Activated T-helper 1 cell treated with Interleukin-2 at 50 U/mL for 16 hours (primary cell): ENCODE measurements around the gene COL6A1.

Experiments used
- DNase-seq: peaks from one replicate; pipeline ENCODE4 v3.0.0-alpha.2; 2020; ENCODE audit warnings: low read depth

The COL6A1 gene

DNA sequence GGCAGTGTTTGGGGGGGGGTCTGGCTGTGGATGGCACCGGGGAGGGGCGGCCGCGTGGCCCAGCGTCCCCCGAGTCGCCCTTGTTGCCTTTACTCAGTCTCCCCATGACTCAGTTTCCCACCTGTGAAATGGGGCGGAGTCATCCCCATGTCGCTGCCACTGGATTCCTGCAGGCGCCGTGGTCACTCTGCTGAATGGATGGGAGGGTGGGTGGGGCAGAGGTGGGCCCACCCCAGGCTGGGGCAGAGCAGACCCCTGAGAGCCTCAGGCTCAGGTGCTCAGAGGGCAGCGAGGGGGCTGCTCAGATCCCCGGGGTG lies 2.0 kb downstream of the COL6A1 start:
- no peak for DNase-seq

DNA sequence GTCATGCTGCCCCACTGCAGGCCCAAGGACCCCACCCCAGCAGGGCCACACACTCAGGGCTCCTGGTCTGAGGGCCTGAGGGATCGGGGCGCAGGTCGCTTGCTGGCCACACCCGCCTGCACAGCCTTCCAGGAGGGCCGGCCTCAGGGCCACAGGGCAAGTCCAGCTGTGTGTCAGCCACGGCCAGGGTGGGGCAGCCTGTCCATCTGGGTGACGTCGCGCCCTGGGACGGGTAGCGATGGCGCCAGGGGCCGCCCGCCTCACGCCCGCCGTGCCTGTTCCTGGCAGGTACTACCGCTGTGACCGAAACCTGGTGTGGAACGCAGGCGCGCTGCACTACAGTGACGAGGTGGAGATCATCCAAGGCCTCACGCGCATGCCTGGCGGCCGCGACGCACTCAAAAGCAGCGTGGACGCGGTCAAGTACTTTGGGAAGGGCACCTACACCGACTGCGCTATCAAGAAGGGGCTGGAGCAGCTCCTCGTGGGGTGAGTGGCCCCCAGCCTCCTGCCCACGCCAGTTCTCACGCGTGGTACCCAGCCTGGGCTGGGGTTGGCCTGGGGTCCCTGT lies 2.5 kb downstream of the COL6A1 start:
- no peak for DNase-seq

DNA sequence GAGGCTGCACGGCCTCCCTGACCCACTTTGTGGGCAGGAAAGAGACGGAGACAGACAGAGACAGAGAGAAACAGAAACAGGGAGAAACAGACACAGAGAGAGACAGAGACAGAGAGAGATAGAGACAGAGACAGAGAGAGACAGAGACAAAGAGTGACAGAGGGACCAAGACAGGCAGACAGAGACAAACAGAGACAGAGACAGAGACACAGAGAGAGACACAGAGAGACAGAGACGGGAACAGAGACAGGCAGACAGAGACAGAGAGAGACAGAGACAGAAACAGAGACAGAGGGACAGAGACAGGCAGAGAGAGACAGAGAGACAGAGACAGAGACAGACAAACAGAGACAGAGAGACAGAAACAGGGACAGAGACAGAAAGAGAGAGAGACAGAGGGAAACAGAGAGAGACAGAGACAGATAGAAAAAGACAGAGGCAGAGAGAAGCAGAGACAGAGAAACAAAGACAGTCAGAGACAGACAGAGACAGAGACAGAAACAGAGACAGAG lies 3.1 kb downstream of the COL6A1 start:
- no peak for DNase-seq

DNA sequence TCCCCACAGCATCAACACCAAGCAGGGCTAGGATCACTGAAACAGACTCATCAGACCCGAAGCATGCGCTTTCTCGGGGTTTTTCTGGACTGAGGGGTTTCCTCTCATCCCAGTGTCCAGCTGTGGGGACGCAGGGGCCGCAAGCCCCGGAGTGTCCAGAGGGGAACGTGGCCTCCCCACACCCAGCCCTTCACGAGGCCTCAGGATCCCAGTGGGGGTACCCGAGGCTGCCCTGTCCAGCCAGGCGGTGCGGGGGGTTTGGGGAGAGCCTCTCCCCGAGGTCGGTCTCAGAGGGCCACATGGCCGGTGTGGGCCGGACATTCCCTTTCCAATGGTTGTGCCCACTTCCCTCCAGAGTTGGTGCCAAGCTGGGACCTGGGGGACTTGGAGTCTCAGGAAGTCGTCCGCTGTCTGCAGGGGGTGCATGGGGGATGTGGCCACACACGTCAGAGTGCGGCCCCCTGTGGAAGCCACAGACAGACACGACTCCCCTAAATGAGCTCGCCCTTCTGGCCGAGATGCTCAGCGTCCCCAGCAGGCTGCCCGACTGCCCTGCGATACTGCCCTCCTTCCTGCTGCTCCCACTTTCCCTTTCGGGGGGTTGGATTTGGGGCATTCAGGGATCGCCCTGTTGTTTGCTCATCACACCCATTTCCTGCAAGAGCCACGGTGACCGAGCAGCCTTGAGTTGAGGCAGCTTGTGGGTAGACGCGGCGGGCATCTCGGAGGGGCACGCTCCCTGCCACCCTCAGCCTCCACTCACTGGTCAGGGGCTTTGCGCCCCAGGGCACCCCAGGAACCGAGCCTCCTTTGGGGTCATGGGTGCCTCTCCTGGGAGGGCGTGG lies 4.1 kb downstream of the COL6A1 start:
- no peak for DNase-seq

DNA sequence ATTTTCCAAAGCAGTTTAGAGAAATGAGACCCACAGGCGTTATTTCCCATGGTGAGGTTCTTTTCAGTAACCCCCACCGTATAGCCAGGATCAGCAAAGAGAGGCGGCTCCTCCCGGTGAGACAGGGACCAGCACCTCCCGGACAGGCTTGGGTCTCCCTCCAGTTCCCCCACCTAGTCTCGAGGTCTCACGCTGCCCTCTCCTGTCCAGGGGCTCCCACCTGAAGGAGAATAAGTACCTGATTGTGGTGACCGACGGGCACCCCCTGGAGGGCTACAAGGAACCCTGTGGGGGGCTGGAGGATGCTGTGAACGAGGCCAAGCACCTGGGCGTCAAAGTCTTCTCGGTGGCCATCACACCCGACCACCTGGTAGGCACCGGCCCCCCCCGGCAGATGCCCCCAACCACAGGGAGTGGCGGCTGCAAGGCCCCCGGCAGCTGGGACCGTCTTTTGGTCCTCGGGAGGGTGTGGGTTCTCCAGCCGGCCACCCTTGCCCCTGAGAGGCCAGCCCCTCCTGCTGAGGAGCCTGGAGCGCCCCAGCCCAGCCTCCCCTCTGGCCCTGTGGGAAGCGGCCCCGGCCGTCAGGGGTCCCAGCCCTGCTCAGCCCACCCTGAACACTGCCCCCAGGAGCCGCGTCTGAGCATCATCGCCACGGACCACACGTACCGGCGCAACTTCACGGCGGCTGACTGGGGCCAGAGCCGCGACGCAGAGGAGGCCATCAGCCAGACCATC lies 4.9 kb downstream of the COL6A1 start:
- DNase-seq, result no peak

DNA sequence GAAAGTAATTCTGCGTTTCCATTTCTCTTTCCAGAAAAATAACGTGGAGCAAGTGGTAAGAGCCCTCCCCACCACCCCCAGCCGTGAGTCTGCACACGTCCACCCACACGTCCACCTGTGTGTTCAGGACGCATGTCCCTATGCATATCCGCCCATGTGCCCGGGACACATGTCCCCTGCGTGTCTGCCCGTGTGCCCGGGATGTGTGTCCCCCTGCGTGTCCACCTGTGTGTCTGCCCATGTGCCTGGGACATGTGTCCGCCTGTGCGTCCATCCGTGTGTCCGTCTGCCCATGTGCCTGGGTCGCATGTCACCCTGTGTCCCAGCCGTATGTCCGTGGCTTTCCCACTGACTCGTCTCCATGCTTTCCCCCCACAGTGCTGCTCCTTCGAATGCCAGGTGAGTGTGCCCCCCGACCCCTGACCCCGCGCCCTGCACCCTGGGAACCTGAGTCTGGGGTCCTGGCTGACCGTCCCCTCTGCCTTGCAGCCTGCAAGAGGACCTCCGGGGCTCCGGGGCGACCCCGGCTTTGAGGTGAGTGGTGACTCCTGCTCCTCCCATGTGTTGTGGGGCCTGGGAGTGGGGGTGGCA lies 5.6 kb downstream of the COL6A1 start:
- no peak for DNase-seq

DNA sequence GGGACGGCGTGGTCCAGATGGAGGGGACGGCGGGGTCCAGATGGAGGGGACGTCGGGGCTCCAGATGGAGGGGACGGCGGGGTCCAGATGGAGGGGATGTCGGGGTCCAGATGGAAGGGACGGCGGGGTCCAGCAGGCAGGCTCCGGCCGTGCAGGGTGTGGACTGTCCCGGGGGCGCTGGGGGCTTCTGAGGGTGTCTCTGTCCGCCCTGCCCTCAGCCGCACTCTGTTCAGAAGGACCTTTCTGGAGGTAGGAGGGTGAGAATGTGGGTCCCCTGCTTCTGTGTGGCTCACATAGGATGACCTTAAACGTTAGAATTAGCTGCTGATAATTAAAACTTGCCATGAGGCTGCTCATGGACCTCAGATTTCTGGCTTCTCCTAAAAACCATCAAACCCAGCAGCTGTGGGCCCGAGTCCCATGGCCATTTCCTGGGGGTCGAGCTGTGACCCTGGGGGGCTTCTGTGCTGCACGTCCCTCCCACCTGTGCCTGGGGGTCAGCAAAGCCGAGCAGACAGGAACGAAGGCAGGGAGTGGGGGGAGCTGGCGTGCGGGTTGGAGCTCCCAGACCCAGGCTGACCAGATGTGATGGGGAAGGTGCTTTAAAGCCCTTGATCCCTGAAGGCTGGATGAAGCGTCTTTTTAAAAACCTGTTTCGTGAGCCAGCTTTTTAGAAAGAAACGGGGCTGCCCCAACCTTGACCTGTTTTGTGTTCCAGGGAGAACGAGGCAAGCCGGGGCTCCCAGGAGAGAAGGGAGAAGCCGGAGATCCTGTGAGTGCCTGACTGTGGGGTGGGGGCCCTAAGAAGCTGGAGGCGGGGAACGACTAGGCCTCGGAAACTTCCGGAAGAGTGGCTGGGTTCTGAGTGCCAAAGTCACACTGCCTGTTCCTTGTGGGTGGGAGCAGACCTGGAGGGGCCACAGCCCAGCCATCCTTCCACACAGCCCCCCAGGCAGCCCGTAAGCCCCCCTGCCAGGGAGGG lies 7.1 kb downstream of the COL6A1 start:
- no peak for DNase-seq

DNA sequence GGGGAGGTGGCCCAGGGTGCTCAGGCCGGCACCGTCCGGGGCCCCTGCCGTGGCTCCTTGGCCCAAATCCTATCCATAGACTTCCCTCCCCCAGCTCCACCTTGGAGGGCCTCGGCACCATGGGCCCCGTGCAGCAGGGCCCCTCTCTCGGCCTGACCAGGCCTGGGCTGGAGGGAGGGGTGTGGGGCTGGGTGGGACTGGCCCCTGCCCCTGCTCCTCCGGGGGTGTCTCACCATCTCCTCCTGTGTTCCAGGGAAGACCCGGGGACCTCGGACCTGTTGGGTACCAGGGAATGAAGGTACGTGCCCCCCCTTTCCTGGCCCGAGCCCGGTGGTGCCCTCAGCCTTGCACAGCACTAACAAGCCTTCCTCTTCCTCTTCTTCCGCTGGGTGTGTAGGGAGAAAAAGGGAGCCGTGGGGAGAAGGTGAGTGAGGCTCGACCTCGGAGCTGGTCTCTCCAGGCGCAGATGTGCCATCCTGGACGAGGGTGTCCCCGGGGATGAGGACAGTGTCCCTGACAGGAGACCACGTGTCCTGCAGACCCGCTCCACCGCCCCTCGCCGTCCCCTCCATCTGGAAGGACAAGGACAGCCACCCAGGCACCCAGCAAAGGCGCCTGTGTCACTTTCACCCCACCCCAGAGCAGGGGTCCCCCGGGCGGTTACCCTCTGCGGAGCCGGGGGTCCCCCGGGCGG lies 7.9 kb downstream of the COL6A1 start:
- DNase-seq, result no peak

DNA sequence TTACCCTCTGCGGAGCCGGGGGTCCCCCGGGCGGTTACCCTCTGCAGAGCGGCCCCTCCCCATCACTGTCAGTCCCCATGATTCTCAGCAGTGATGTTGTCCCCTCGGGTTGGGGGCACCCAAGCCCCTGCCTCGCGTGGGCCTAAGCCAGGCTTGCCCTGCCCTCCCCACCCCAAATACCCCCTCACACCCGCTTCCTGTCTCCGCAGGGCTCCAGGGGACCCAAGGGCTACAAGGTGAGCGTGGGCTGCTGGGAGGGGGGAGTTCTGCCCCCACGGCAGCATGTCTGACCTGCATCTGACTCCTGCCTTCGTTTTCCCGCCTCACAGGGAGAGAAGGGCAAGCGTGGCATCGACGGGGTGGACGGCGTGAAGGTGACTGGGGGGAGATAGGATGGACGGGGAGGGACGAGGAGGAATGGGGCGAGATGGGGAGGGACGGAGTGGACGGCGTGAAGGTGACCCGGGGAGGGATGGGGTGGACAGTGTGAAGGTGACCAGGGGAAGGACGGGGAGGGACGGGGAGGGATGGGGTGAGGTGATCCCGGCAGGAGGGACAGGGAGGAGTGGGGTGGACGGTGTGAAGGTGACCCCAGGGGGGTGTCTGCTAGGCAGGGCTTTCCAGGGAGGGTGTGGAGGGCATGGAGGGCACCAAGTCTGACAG lies 8.6 kb downstream of the COL6A1 start:
- no peak for DNase-seq

DNA sequence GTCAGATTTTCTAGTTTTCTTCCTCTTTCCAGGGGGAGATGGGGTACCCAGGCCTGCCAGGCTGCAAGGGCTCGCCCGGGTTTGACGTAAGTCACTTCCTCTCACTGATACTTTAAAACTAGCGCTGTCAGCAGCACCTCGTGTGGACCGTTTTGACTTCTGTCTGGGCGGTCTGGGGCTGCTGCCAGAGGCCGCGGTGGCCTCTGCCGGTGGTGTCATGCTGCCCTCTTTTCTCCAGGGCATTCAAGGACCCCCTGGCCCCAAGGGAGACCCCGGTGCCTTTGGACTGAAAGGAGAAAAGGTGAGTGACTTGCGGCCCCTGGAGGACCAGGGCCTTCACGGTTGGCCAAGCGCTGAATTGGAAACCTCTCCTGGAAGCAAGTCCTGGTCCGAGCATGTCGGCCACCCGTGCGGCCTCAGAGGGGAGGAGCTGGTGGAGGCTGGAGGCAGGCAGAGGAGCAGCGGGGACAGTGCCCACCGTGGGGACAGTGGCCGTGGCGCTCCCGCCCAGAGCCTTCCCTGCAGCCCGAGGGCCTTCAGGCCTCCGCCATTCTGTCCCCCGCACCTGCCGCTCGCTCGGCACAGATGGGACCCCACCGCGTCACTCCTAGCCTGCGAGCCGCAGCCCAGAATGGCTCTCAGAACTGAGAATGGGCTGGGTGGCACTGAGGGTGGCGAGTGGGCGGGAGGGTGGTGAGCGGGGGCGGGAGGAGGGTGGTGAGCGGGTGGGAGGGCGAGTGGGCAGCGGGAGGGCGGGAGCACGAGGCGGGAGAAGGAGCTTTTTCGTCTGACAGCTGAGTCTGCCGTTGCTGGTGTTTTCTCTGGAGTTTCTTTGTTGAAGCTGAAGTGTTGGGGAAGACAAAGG lies 9.4 kb downstream of the COL6A1 start:
- DNase-seq, result no peak

DNA sequence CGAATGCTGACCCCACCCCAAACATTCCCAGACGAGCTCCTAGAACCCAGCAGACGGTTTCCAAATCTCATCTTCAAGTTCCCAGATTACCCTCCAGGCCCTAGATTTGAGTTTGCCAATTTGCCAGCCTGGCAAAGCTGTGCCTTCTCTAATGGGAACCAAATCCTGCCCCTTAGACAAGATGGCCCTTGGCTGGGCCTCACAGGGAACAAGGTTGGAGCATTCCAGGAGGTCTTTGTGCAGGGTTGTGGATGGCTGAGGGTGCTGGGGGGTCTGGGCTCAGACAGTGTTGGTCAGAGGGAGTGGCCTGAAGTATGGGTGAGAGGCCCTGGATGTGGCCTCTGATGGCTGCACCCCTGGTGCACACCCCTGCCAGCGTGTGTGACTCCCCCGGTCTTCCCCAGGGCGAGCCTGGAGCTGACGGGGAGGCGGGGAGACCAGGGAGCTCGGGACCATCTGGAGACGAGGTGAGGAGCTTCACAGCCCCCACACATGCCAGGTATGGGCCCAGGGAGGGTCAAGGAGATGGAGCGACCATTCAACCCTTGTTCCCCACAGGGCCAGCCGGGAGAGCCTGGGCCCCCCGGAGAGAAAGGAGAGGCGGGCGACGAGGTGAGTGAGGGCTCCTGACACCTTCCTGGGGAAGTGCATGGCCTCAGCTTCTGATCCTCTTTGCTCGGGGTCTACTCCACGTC lies 10.2 kb downstream of the COL6A1 start:
- DNase-seq, result no peak

DNA sequence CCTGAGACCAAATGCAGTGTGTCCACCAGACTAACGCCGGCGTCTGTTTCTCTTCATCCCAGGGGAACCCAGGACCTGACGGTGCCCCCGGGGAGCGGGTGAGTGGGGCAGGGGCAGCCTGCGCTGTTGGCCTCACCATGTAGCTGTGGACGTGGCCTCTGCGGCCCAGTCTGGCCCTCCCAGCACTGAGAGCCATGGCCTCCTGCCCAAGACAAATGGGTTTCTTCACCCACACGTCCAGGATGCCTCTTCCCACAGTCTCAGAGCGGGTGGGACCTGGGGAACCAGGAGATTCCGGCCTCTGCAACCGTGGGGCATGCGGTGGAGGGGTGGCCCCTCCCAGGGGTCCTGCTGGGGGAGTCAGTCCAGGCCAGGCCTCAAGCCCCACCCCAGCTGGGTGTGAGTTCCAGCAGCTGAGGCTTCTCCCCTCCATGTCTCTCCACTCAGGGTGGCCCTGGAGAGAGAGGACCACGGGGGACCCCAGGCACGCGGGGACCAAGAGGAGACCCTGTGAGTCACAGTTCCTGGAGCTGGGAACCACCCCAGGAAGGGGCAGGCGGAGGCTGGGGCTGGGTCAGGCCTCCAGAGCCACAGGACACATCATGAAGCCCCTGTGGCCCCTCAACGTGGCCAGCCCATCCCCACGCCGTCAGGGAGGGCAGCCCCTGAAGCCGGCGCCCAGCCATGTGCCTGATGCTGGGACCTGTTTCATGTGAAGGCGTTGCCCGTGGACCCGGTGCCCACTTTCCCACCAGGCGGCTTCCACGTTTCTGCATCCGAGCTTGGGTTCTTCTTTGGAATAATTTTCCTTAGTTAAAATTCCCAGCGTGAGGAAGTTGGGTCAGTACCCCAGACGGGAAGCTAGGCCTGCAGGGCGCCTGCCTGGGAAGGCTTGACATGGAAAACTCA lies 11.0 kb downstream of the COL6A1 start:
- no peak for DNase-seq

DNA sequence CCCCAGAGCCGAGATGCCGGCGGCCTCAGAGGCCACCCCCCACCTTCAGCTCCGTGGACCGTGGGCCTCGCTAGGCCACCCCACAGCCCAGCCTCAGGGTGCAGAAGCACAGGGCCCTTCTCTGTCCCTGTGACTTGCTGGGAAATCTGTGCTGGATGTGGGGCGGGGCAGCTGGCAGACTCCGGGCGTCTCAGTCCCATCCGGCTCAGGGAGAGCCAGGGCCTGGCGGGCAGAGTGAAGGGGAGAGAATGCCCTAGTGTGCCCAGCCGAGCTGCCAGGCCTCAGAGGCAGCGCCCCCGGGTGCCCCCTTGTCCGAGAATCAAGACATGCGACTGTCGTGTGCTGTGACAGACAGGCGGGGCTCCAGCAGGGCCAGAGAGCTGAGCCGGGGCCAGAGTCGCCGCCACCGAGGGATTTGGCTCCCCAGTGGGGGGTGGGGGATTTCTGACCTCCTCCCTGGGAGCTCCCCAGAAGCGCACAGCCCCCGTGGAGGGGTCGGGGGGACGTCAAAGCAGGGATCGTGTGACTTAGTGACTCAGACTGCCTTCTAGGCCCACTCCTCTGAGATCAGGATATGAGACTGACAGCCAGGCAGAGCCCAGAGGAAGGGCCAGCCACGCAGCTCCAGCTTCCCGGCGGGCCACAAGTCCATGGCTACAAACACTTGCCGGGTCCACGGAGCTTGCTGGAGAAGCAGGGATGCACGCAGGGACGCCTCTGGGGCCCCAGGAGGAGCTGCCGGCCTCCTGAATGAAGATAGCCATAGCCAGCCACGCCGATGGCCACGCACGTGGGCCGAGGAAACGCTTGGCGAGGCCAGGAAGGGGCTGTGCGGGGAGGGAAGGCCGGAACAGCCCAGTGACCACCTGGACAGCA lies 11.9 kb downstream of the COL6A1 start:
- no peak for DNase-seq

DNA sequence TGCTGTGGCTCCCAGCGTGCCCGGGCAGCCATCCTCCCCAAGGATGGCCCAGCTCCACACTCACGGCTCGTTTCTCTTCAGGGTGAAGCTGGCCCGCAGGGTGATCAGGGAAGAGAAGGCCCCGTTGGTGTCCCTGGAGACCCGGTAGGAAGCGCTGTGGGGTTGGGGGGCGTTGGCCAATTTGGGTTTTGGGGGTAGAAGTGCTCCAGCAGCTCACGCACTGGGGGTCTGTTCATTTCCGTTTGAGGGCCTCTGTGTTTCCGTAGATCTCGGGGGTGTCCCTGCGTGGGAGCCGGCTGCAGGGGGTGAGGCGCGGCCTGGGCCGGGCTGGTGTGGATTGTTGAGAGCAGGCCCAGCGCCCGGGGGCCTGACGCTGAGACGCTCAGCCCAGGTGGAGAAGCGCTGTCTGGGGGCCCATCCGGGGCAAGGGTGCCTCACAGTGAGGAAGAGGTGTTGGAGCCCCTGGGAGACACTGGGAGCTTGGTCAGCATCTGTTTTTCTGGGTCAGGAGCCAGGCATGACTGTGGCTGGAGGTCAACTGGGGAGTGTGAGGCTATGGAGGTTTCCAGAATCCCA lies 12.6 kb downstream of the COL6A1 start:
- DNase-seq, result no peak

DNA sequence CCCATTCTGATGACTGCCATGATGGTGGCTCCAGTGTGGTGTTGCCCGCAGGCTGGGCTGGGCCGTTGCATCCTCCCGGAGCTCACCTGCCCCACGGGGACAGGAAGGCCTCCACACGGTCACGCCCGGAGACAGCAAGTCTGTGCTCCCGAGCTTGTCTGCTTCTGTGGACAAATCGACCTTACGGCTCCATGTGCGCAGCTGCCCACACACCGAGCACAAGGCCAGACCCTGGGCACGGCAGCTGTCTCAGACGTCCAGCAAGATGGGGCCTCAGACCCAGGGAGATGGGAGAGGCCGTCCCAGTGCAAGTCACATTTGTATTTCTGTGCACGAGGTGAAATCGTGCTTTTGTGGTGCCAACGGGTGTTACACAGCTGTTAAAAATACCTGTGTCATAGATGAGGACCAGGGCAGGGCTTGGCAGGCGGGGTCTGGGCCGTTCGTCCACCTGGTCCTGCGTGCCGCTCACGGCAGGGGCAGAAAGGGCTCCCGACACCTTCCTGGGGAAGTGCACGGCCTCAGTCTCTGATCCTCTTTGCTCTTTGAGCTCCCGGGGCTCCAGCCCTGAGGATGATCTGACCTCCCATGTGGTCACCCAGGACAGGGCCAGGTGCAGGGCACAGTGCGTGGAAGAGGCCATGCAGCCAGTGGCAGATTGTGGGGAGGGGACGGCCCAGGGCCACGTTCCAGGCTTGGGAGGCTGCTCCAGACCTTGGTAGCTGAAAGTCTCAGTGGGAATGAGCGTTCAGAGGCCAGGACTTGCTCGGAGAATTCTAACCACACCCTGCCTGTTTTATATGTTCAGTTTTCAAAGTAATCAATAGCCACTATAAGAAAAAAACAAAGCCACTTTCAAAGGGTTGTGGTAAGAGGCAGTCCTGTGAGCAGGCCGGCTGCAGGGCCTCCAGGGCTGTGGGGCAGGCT lies 13.5 kb downstream of the COL6A1 start:
- DNase-seq, result no peak
